GM11168 (cell line): ENCODE data around the gene CHRDL1.

ENCODE experiments used
- in situ Hi-C: fragments of 300-500 bp; cut with MboI; formaldehyde crosslinking; loops from one replicate; pipeline ENCODE4 v1.12.0; 2022; ENCODE audit warnings: low sequenced_read_pairs; ENCODE audit not compliant: unreplicated experiment

The CHRDL1 gene

GRCh38 chrX:110745288-110745687 is 50.3 kb downstream of the CHRDL1 start:
- in situ Hi-C loops, result no loop called here

DNA sequence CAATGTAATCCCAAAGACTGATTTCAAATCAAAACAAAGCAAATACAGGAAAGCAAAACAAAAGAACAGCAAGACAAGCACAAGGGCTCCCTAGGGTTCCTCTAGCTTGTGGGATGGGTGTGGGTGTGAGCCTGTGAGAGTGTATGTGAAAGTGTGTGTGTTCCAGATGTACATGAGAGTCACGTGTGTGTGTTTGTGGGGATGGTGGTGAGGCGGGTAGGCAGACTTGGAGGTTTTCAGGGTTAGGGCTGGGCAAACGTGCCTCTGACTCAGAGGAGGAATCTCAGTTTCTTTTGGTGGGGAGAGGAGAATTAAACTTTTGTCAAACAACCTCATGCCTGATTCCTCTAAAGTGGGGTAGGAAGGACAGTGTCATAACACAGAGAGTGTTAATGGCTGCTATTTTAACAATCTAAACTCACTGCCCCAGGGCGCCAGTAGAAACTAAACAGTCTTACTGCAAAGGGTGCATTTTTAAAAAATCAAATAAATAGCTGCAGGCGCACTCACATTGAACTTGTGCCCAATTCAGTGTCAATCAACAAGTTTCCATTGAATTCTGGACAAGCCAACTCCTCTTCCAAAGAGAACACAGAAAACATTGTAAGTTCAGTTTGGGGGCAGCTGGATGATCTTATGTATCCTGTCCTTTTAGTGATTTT is 51.8 kb downstream of the CHRDL1 start:
- in situ Hi-C loops, result no loop called here

GRCh38 chrX:110741213-110741796 is 54.3 kb downstream of the CHRDL1 start:
- in situ Hi-C loops, result no loop called here

DNA sequence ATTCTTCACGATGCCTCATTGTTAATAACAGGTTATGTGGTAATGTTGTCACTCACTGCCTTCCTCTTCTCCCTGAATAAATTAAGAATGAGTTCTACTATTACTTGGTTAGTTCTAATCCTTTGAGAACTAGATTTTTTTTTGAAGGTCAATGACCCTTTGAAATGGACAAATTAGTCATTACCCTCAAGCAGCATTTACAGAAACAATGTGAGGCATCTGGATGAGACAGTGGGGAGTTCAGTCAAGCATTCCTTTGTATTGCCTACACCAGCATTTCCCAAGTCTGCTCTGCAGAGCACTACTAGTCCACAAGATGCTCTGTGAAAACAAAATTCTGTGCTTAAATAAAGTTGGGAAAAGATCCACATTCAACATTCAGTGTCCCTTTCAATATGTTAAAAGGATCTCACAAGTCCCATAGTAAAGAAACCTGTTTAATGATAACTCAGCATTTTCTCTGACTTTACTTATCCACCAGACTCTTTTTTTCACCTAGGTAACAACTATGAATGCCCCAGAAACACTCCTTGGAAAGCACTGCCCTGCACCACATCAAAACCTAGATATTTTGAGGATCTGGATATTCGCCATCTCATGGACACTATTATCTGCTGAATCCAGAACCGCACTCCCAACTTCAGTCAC is 60.6 kb downstream of the CHRDL1 start:
- in situ Hi-C loops, result no loop called here

- in situ Hi-C loops, result no loop called here
Measured at GRCh38 chrX:110734271-110734670, 61.3 kb downstream of the CHRDL1 start.

DNA sequence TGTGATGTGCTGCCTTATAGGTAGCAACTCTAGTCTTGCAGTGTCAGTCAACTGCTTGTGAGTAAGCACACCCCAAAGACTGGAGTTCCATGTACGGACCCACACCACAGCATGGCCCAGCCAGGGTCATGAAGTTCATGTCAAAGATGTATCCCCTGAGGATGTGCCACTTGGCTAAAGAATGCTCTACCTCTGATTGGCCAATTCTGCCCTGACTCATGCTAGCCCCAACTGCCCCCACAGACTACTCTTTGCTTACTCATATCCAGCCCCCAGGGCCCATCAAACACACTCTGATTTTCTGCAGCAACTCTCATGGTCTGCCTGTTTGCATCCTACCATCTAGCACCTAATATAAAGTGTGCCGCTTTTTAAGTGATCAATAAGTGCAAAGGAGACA is 62.5 kb downstream of the CHRDL1 start:
- in situ Hi-C loops, result no loop called here

DNA sequence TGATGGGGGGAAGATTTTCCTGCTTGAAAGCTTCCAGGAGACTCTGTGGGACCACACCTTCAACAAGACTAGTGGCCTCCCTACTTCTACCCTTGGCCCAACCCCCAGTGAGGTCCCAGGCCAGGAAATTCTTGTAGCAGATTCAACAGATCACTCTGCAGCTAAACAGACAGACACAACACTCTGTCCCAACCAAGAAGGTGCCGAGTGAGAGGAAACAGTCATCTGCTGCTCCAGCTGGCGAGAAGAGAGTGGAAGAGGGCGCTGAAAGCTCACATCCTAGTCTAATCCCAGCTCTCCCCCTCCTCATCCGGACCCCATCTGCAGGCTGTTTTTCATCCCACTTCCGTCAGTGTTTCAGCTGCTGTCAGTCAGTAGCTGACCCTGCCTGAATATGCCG is 63.4 kb downstream of the CHRDL1 start:
- in situ Hi-C loops, result no loop called here

DNA sequence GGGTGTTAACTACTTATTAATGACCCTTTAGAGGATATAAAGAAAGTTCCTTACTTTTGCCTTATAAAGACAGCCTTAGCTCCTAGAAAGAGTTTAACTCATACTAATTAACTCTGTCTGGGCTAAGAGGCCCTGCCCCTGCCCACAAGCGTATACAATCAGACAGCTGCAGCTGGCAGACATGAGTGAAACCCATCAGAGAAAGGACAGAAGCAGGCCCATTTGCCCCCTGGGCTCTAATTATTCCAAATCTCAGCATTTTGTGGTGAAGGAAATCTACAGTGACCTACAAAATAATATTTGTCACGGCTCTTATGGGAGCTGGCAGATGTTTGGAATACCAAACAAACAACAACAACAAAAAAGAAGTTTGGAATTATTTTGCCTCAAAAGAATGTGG is 71.8 kb downstream of the CHRDL1 start:
- in situ Hi-C loops, result no loop called here

- in situ Hi-C loops, result no loop called here
Measured at GRCh38 chrX:110722135-110722534, 73.5 kb downstream of the CHRDL1 start.

DNA sequence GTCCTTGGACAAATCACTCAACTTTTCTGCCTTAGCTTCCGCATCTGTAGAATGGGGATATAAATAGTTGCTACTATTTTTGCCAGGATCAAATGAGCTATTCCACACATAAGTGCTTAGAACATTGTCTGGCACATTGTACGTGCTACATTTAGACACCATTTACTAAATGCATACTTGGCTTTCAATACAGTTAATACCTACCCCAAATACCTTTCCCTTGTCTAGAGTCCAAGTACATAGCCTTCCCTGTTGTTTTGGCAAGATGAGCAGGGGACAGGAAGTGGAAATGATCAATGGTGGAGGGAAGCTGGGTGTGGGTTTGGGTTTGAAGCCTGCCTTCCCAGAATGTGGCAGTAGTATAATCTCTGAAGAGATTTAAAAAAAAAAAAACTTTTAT is 82.0 kb downstream of the CHRDL1 start:
- in situ Hi-C loops, result no loop called here

DNA sequence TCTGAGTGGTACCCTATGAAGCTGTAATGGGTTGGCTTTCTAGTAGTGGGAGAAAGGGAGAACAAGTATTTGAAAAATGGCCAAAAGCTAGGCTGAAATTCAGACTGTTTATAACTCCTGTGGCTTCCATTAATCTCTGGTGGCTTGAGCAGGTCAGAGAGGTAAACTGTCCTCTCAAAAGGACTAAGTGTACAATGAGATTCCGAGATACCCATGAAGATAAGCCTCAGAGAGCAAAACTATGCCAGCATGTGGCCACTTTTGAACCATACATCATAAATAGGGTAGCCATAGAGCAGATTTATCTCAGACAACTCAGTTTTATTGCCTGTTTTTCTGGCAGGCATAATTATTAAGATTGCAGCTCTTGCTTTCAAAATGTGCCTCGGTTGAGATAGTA is 89.2 kb downstream of the CHRDL1 start:
- in situ Hi-C loops, result no loop called here

GRCh38 chrX:110703641-110704040 is 92.0 kb downstream of the CHRDL1 start:
- in situ Hi-C loops, result no loop called here

DNA sequence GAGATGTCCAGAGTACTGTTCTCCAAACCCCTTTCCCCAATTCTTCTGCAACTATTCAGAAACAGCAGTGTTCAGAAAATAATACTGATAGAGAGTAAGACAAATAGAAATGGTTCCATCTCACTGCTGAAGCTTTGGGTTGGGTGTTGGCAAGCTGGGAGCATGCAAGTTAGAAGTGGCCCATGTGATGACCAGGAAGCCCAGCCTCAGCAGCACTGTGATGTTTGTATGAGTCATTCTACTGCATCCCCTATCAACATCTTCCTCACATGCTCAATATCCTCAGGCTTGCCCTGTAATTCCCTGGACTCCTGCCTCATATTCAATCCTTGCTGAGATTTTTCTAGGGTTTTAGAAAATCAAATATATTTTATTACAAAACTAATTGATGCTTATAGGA is 96.5 kb downstream of the CHRDL1 start:
- in situ Hi-C loops, result no loop called here

DNA sequence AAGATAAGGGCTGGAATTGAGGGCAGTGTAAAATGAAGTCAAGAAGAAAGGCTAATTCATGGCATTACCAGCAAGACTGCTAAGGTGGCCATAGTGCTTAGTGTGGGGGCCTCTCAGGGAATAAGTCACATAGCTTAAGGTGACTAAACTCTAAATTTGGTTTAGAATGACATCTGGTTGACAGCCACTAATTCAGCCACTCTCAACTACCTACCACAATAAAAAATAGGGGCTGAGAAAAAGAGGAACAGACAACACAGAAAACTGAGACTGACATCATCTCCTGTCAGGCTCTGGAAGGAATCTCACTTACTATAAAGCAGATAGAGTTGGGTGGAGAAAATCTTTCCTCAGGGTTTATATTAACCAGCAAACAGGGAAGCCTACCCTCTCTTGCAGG is 96.9 kb downstream of the CHRDL1 start:
- in situ Hi-C loops, result no loop called here

DNA sequence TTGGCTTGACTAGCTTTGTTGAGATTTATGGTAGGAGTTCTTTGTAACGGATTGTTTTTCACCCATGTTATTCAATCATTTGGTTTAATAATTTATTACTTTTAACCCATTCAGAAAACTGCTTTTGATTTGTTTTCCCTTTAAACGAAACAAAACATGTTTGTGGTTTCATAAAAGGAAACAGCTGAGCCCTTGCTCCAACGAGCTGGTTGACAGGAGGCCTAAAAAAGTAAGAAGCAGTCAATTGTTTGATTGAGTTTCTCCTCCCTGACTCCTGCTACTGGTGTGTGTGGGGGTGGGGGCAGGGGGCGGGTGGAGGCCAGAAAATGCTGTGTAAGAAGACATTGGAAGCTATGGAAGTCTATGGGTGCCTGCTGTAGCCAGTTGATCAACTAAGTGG is 102.8 kb downstream of the CHRDL1 start:
- in situ Hi-C loops, result no loop called here

GRCh38 chrX:110691446-110691845 is 104.2 kb downstream of the CHRDL1 start:
- in situ Hi-C loops, result no loop called here

- in situ Hi-C loops, result no loop called here
Measured at GRCh38 chrX:110684653-110685052, 111.0 kb downstream of the CHRDL1 start.

DNA sequence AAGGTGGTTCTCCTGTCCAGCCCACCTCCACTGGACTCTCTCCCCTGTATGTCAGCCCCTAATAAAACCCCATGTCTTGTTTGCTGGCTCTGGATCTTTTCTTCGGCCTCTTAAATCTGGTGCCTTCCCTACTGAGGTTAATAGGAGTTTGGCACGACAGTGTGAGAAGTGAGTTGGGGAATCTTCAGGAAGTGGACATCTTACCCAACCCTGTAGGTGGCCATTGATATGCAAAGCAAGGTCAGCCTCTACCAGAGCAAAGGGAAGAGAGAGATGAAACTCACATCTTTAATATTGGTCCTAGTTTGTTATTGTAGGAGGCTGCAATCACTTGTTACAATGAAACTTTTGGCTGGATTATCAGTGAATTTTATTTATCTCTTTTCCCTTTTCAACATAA is 111.7 kb downstream of the CHRDL1 start:
- in situ Hi-C loops, result no loop called here

- in situ Hi-C loops, result no loop called here
Measured at GRCh38 chrX:110678591-110678990, 117.0 kb downstream of the CHRDL1 start.

- in situ Hi-C loops, result no loop called here
Measured at GRCh38 chrX:110675886-110676285, 119.7 kb downstream of the CHRDL1 start.

GRCh38 chrX:110671068-110671803 is 124.4 kb downstream of the CHRDL1 start:
- in situ Hi-C loops, result no loop called here
